Calu3 (cell line): ENCODE data around the gene ARHGAP26. TPM values are rescaled to one million over a fixed set of nuclear protein-coding genes. Genes with fewer than 3 reads are reported as not detected.
A peak's percentile ranks its signal among the peaks of the same experiment; 100 is the strongest.

Experiments used
- BruUV-seq: library from RNA; stranded (reverse); fragments of 400-500 nt; replicated peaks from 2 replicates; lab custom pipeline; 2021; lab: Mats Ljungman, UMichigan
- CTCF ChIA-PET: fragments of 300-600 bp; sonication (Branson Sonifier 250); formaldehyde crosslinking; loops from one replicate; lab custom pipeline; 2022; ENCODE audit warnings: antibody characterized with exemption; lab: Charles Lee
- DNase-seq: peaks from one replicate; pipeline ENCODE4 v3.0.0; 2022
- H3K27ac Mint-ChIP-seq: one replicate; pipeline ENCODE4 v1.8.0; 2022; ENCODE audit warnings: mixed read lengths; ENCODE audit not compliant: unreplicated experiment
- H3K27me3 Mint-ChIP-seq: one replicate; pipeline ENCODE4 v1.8.0; 2022; ENCODE audit warnings: mixed read lengths; ENCODE audit not compliant: unreplicated experiment
- H3K36me3 Mint-ChIP-seq: one replicate; pipeline ENCODE4 v1.8.0; 2022; ENCODE audit warnings: mild to moderate bottlenecking, moderate library complexity, mixed read lengths; ENCODE audit not compliant: insufficient read depth, unreplicated experiment
- H3K4me1 Mint-ChIP-seq: one replicate; pipeline ENCODE4 v1.8.0; 2022; ENCODE audit warnings: mild to moderate bottlenecking, low read depth, mixed read lengths; ENCODE audit not compliant: unreplicated experiment
- H3K4me3 Mint-ChIP-seq: one replicate; pipeline ENCODE4 v1.8.0; 2022; ENCODE audit warnings: mild to moderate bottlenecking, low read depth, moderate library complexity, mixed read lengths; ENCODE audit not compliant: unreplicated experiment
- H3K9me3 Mint-ChIP-seq: one replicate; pipeline ENCODE4 v1.8.0; 2022; ENCODE audit warnings: low read depth, mixed read lengths; ENCODE audit not compliant: unreplicated experiment
- intact Hi-C: fragments of 100-400 bp; cut with micrococcal nuclease; formaldehyde crosslinking; loops from one replicate; pipeline ENCODE4 v1.10.0; 2022; ENCODE audit not compliant: unreplicated experiment
- total RNA-seq: library from RNA; stranded (reverse); gene quantifications from 2 replicates; pipeline ENCODE4 v1.2.3, GENCODE V29; 2022
- TF ChIP-seq, protein P1 (sequence below): fragments of 200-600 bp; IDR thresholded peaks from one replicate; pipeline ENCODE4 v1.8.0; 2022; ENCODE audit warnings: antibody characterized with exemption; ENCODE audit not compliant: unreplicated experiment

Gene ARHGAP26
- total RNA-seq, 1 experiment from 2014 or later = 118 TPM

DNA sequence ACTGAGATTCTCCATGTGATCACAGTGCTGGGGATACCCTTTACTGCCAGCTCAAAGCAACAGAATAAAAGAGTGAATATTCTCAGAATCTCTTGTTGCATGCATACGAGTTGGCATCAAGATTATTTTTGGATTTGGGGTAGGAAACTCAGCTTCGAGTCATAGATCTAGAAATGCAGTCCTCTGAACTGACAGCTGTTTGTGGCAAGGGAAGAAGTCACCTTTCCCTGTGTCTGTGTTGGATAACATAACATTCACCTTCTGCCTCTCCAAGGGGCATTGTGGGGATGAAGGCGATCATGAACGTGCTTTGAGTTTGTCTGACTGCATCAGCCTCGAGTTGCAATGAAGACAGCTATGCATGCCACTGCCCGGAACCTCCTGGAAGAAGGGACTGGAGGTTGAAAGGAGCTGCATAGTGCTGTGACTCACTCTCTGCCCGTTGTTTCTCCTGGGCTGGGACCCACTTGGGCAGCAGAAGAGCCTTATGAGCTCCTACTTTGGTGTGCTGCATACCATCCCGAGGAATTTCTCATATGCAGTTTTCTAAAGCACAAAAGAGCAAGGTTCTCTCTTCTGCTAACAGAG, 231.7 kb downstream of the ARHGAP26 start:
- no peaks in the 10 kb centered on the region for H3K9me3 Mint-ChIP-seq
- CTCF ChIA-PET = interaction anchor here (0.6 to 2.0 kb wide), 5 partner anchors 183 to 1183 kb away, joined by 4 to 11 read pairs (median 7); no protein-coding TSS in a partner anchor
- H3K36me3 Mint-ChIP-seq = peaks cover 21% of the 10 kb centered on the region
- intact Hi-C loops = loop anchor here (2.0 to 10.0 kb wide), 3 partner anchors 395 to 967 kb away; no protein-coding TSS in a partner anchor
- BruUV-seq = no TSS peak
- H3K4me3 Mint-ChIP-seq = no peak overlapping the region
- no peak overlapping the region for H3K27ac Mint-ChIP-seq
- no peak for DNase-seq
- no peaks in the 10 kb centered on the region for H3K27me3 Mint-ChIP-seq
- TF ChIP-seq, protein P1, sequence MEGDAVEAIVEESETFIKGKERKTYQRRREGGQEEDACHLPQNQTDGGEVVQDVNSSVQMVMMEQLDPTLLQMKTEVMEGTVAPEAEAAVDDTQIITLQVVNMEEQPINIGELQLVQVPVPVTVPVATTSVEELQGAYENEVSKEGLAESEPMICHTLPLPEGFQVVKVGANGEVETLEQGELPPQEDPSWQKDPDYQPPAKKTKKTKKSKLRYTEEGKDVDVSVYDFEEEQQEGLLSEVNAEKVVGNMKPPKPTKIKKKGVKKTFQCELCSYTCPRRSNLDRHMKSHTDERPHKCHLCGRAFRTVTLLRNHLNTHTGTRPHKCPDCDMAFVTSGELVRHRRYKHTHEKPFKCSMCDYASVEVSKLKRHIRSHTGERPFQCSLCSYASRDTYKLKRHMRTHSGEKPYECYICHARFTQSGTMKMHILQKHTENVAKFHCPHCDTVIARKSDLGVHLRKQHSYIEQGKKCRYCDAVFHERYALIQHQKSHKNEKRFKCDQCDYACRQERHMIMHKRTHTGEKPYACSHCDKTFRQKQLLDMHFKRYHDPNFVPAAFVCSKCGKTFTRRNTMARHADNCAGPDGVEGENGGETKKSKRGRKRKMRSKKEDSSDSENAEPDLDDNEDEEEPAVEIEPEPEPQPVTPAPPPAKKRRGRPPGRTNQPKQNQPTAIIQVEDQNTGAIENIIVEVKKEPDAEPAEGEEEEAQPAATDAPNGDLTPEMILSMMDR = no peak
- H3K4me1 Mint-ChIP-seq = peaks cover 26% of the 10 kb centered on the region

DNA sequence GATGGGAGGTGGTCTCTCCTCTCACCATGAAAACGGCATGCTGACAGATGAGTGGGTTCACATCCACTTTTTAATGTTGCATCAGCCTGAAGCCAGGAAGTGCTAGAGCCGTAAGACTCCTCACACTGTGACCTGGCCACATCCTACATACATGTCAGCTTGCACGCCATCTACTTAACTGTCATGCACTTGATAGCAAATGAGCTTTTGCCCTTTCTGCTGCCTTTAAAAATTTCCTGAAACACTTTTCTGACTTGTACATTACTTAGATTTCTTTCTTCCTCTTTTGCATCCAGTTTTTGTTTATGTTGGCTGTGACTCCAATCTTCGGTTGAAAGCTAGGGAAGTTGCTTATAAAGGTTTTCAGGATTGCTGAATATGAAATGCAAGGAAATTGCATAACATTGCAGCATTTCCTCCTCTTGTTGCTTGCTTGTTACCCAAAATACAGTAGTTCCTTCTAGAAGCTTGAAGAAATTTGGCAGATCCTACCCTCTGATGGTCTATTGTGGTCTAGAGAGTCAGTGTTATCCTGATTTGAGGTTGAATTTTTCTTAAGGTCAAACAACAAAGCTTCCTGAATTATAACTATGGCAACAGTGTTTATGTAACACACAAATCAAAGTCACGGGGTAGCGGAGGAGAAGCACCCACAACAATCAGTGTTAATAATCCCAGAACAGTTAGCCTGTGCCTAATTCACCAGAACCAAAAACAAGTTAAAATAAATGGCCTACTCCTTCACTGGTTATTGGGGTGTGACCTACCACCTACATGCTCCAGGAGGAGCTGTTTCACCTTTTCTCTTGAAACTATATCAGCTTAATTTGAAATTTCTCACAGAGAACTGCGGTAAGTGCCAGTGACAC, 232.5 kb downstream of the ARHGAP26 start:
- BruUV-seq = no TSS peak
- CTCF ChIA-PET = interaction anchor here (0.6 to 2.0 kb wide), 5 partner anchors 46 to 822 kb away, joined by 3 to 9 read pairs (median 4); no protein-coding TSS in a partner anchor
- TF ChIP-seq, protein P1 = no peak

DNA sequence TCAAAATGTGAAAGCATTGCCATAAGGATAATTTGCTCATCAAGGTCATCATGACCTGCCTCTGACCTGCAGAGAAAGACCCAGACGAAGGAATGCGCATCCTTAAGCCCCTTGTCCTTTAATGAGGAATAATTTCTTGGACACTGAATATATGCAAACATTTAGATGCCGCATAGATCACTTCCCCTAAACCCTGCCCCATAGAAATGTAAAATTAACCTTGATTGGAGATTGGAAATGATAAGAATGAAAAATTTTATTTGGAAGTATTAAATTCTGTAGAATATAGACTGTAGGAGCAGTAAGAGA, 233.1 kb downstream of the ARHGAP26 start:
- intact Hi-C loops = loop anchor here (2.0 to 10.0 kb wide), 3 partner anchors 394 to 966 kb away; no protein-coding TSS in a partner anchor
- no TSS peak for BruUV-seq
- H3K9me3 Mint-ChIP-seq = no peaks in the 10 kb centered on the region
- CTCF ChIA-PET = interaction anchor here (0.9 to 2.0 kb wide), 3 partner anchors 243 to 821 kb away, joined by 3 to 9 read pairs (median 4); no protein-coding TSS in a partner anchor
- TF ChIP-seq, protein P1 = no peak
- H3K27ac Mint-ChIP-seq = peak overlapping the region; percentile 56
- peaks cover 21% of the 10 kb centered on the region for H3K36me3 Mint-ChIP-seq
- no peaks in the 10 kb centered on the region for H3K27me3 Mint-ChIP-seq
- no peak overlapping the region for H3K4me3 Mint-ChIP-seq
- no peak for DNase-seq
- peaks cover 31% of the 10 kb centered on the region for H3K4me1 Mint-ChIP-seq

More for the DNA sequence above, 232.5 kb downstream of the ARHGAP26 start:
- Mint-ChIP-seq H3K27ac (peak overlapping the region; percentile 56), H3K36me3 (peaks cover 21% of the 10 kb centered on the region), H3K9me3 (no peaks in the 10 kb centered on the region), H3K4me3 (no peak overlapping the region), H3K4me1 (peaks cover 26% of the 10 kb centered on the region), H3K27me3 (no peaks in the 10 kb centered on the region)
- peak; percentile 7 for DNase-seq
- intact Hi-C loops = loop anchor here (2.0 to 10.0 kb wide), 3 partner anchors 395 to 966 kb away; no protein-coding TSS in a partner anchor

DNA sequence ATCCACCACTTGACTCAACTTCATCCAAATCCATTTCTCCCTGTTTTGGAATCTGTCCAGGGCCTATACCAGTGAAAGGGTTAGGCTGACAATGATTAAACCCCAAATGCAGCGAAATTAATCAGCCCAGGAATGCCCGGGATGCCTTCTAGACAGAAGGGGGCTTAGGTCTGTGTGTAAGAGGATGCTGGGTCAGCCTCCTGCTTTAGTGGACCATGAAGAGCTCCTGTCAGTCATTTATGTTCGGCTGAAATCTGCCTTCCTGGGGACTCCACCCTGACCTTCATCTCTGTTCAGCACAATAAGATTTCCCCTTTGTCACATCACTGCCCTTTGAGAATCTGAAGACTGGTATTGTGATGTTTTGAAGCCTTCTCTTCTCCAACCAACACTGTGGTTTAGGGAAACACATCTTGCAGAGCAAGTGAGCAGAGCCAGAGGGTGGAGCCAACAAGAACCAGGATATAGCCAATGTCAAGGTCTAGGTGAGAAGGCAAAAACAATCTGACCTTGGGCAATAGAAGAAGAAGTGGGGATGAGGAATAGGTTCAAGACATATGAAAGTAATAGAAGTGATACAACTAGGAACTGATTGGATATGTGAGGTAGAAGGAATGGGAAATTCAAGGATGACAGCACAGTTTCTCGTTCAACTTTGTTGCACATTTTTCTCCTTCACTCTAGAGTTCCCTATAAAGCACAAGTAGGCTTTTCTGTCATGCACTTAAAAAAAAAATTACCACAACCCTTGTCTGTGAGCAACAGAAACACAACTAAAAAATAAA, 234.4 kb downstream of the ARHGAP26 start:
- no peak overlapping the region for H3K4me3 Mint-ChIP-seq
- no peak for DNase-seq
- no TSS peak for BruUV-seq

More for the DNA sequence above, 234.4 kb downstream of the ARHGAP26 start:
- no peaks in the 10 kb centered on the region for H3K9me3 Mint-ChIP-seq
- CTCF ChIA-PET = no interaction called here
- H3K27ac Mint-ChIP-seq = no peak overlapping the region
- H3K27me3 Mint-ChIP-seq = no peaks in the 10 kb centered on the region
- intact Hi-C loops = loop anchor here (5.0 to 10.0 kb wide), 2 partner anchors 393 to 820 kb away; no protein-coding TSS in a partner anchor
- H3K4me1 Mint-ChIP-seq = peaks cover 40% of the 10 kb centered on the region
- TF ChIP-seq, protein P1 = no peak
- H3K36me3 Mint-ChIP-seq = peaks cover 23% of the 10 kb centered on the region
